ENCODE results near the gene ATP10B. TPM values are rescaled to one million over a fixed set of nuclear protein-coding genes. Genes with fewer than 3 reads are reported as not detected.

Gene ATP10B
- total RNA-seq, 4 donors from 2014 or later: 116 to 298 (median 150) TPM

GRCh38 chr5:160800375-160801275 lies 51.4 kb downstream of the ATP10B start:
- intact Hi-C loops (cut with DNase I; ENCODE audit: low total_unique reads): no loop called here
- TF ChIP-seq POLR2AphosphoS5 (IDR thresholded peaks at IDR 0.05) (no peak), POLR2A (IDR thresholded peaks at IDR 0.05) (no peak), EP300 (IDR thresholded peaks at IDR 0.05; ENCODE audit: low read depth) (no peak)
- TF ChIP-seq, protein P1, sequence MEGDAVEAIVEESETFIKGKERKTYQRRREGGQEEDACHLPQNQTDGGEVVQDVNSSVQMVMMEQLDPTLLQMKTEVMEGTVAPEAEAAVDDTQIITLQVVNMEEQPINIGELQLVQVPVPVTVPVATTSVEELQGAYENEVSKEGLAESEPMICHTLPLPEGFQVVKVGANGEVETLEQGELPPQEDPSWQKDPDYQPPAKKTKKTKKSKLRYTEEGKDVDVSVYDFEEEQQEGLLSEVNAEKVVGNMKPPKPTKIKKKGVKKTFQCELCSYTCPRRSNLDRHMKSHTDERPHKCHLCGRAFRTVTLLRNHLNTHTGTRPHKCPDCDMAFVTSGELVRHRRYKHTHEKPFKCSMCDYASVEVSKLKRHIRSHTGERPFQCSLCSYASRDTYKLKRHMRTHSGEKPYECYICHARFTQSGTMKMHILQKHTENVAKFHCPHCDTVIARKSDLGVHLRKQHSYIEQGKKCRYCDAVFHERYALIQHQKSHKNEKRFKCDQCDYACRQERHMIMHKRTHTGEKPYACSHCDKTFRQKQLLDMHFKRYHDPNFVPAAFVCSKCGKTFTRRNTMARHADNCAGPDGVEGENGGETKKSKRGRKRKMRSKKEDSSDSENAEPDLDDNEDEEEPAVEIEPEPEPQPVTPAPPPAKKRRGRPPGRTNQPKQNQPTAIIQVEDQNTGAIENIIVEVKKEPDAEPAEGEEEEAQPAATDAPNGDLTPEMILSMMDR (IDR thresholded peaks at IDR 0.05): no peak
- H3K9me3 ChIP-seq: no peaks in the 10 kb centered on the region
- H3K4me3 ChIP-seq: no peak overlapping the region
- WGBS, 2 donors (ENCODE audit: low coverage in 1 of 2): 55 to 57% methylated on average over 4 of the region's 4 CpGs
- H3K36me3 ChIP-seq: no peaks in the 10 kb centered on the region
- no peak for DNase-seq
- no peak overlapping the region for H3K27ac ChIP-seq
- in situ Hi-C loops (cut with MboI; ENCODE audit: low pct_ligation_motif_present in 1 of 4, low pct_unique_long_range_greater_than_20kb in 1 of 4, low sequenced_read_pairs in 3 of 4): no loop called here
- no peaks in the 10 kb centered on the region for H3K27me3 ChIP-seq
- H3K4me1 ChIP-seq: peaks cover 0 to 14% (median 5%) of the 10 kb centered on the region in 4 donors

DNA sequence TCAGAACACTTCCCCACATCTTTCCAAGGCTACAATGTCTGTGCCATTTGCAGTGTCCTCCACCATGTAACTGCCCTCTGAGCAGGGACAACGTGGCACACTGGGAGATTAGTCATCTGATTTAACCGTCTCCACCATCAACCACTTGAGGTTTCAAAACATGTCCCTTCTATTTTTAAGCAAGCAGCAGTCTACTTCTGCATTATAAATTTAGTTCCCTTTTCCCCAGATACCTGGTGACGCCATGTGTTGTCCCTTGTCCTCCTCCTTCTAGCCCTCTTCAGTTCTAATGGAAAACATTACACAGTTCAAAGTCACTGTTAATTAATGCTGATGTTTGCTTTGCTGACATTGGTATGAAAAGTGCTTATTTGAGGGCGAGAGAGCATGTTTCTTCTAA lies 52.8 kb downstream of the ATP10B start:
- Histone ChIP-seq H3K27ac (no peak overlapping the region), H3K4me3 (no peak overlapping the region), H3K9me3 (no peaks in the 10 kb centered on the region), H3K27me3 (no peaks in the 10 kb centered on the region), H3K36me3 (no peaks in the 10 kb centered on the region), H3K4me1 (peaks cover 0 to 14% (median 5%) of the 10 kb centered on the region in 4 donors)
- TF ChIP-seq, protein P1 (IDR thresholded peaks at IDR 0.05): no peak
- TF ChIP-seq POLR2AphosphoS5 (IDR thresholded peaks at IDR 0.05) (no peak), POLR2A (IDR thresholded peaks at IDR 0.05) (no peak), EP300 (IDR thresholded peaks at IDR 0.05; ENCODE audit: low read depth) (no peak)
- no peak for DNase-seq
- in situ Hi-C loops (cut with MboI; ENCODE audit: low pct_ligation_motif_present in 1 of 4, low pct_unique_long_range_greater_than_20kb in 1 of 4, low sequenced_read_pairs in 3 of 4) (loop anchor here in 2 of 4 donors (25.0 kb wide), 2 partner anchors 287 to 312 kb away; no protein-coding TSS in a partner anchor), intact Hi-C loops (cut with DNase I; ENCODE audit: low total_unique reads) (no loop called here)
- WGBS, 2 donors (ENCODE audit: low coverage in 1 of 2): 69% methylated on average over 4 of the region's 4 CpGs

DNA sequence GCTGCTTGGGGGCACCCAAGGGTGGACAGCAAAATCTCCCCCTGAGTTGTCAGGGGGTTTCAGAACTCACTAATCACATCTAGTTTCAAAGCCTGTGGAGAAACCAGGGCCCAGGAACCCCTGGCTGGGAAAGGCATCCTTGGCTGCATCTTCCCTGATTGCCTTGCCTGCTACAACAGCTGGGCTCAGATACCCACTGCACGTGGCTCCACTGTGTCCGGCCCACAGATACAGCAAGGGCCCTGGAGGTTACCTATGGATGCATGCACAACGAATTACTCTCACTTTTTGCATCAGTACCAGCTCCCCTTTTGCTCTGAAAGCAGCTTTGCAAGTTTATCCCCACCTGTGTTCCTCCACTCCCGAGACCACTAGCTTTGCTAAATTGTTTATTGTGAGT lies 55.0 kb downstream of the ATP10B start:
- no peaks in the 10 kb centered on the region for H3K36me3 ChIP-seq
- peaks cover 0 to 14% (median 5%) of the 10 kb centered on the region in 4 donors for H3K4me1 ChIP-seq
- WGBS, 2 donors (ENCODE audit: low coverage in 1 of 2): 62 to 70% methylated on average over 1 to 4 of the region's 4 CpGs
- in situ Hi-C loops (cut with MboI; ENCODE audit: low pct_ligation_motif_present in 1 of 4, low pct_unique_long_range_greater_than_20kb in 1 of 4, low sequenced_read_pairs in 3 of 4) (loop anchor here in 2 of 4 donors (25.0 kb wide), 2 partner anchors 285 to 310 kb away; no protein-coding TSS in a partner anchor), intact Hi-C loops (cut with DNase I; ENCODE audit: low total_unique reads) (no loop called here)
- no peak for DNase-seq
- no peaks in the 10 kb centered on the region for H3K27me3 ChIP-seq
- no peaks in the 10 kb centered on the region for H3K9me3 ChIP-seq
- TF ChIP-seq, protein P1 (IDR thresholded peaks at IDR 0.05): no peak
- no peak for TF ChIP-seq POLR2AphosphoS5 (IDR thresholded peaks at IDR 0.05)
- no peak for TF ChIP-seq POLR2A (IDR thresholded peaks at IDR 0.05)
- H3K27ac ChIP-seq: no peak overlapping the region
- H3K4me3 ChIP-seq: no peak overlapping the region

GRCh38 chr5:160793530-160793899 lies 58.5 kb downstream of the ATP10B start:
- no peak for DNase-seq
- WGBS, 2 donors (ENCODE audit: low coverage in 1 of 2): 75 to 90% methylated on average over 1 to 2 of the region's 2 CpGs
- no peak overlapping the region for H3K4me3 ChIP-seq
- H3K27me3 ChIP-seq: no peaks in the 10 kb centered on the region
- no peak overlapping the region for H3K27ac ChIP-seq
- in situ Hi-C loops (cut with MboI; ENCODE audit: low pct_ligation_motif_present in 1 of 4, low pct_unique_long_range_greater_than_20kb in 1 of 4, low sequenced_read_pairs in 3 of 4) (loop anchor here in 2 of 4 donors (25.0 kb wide), 2 partner anchors 281 to 306 kb away; no protein-coding TSS in a partner anchor), intact Hi-C loops (cut with DNase I; ENCODE audit: low total_unique reads) (no loop called here)
- H3K36me3 ChIP-seq: no peaks in the 10 kb centered on the region
- peaks cover 4 to 12% (median 5%) of the 10 kb centered on the region in 4 donors for H3K4me1 ChIP-seq
- no peak for TF ChIP-seq POLR2A (IDR thresholded peaks at IDR 0.05)
- no peak for TF ChIP-seq EP300 (IDR thresholded peaks at IDR 0.05; ENCODE audit: low read depth)
- TF ChIP-seq, protein P1 (IDR thresholded peaks at IDR 0.05): no peak
- TF ChIP-seq POLR2AphosphoS5 (IDR thresholded peaks at IDR 0.05): no peak
- H3K9me3 ChIP-seq: no peaks in the 10 kb centered on the region

All from transverse colon (tissue), 4 donors.